IMR-90 (cell line): Measurements from ENCODE around the gene MAML1.

Experiments used
- BHLHE40 ChIP-seq: fragments of 150-350 bp; IDR thresholded peaks from 2 replicates; pipeline ENCODE4 v1.6.1; 2016; ENCODE audit warnings: mild to moderate bottlenecking, low read depth, low read length
- CEBPB ChIP-seq: IDR thresholded peaks from 2 replicates; pipeline ENCODE4 v1.6.1; 2012; ENCODE audit warnings: low read depth, low read length, improper control_type of control experiment
- CHD1 ChIP-seq: IDR thresholded peaks from 2 replicates; pipeline ENCODE4 v1.6.1; 2012; ENCODE audit warnings: low read depth, low read length, improper control_type of control experiment
- FOS ChIP-seq: fragments of 150-350 bp; IDR thresholded peaks from 2 replicates; pipeline ENCODE4 v1.6.1; 2016; ENCODE audit warnings: low read depth, low read length
- NFE2L2 ChIP-seq: fragments of 150-350 bp; IDR thresholded peaks from 2 replicates; pipeline ENCODE4 v1.6.1; 2016; ENCODE audit warnings: low read depth, mild to moderate bottlenecking, low read length
- POLR2A ChIP-seq: IDR thresholded peaks from 2 replicates; pipeline ENCODE4 v1.6.1; 2012; ENCODE audit warnings: mild to moderate bottlenecking, low read depth, low read length
- RAD21 ChIP-seq: IDR thresholded peaks from 2 replicates; pipeline ENCODE4 v1.6.1; 2012; ENCODE audit warnings: low read length, improper control_type of control experiment
- RCOR1 ChIP-seq: IDR thresholded peaks from 2 replicates; pipeline ENCODE4 v1.6.1; 2012; ENCODE audit warnings: mild to moderate bottlenecking, low read length, improper control_type of control experiment; ENCODE audit not compliant: insufficient replicate concordance
- RFX5 ChIP-seq: IDR thresholded peaks from 2 replicates; pipeline ENCODE4 v1.8.0; 2012; ENCODE audit warnings: low read depth, mild to moderate bottlenecking, low read length, moderate library complexity
- SMC3 ChIP-seq: fragments of 150-350 bp; IDR thresholded peaks from 2 replicates; pipeline ENCODE4 v1.6.1; 2016; ENCODE audit warnings: low read depth, mild to moderate bottlenecking, antibody characterized with exemption, low read length, moderate library complexity
- USF2 ChIP-seq: fragments of 150-350 bp; IDR thresholded peaks from 2 replicates; pipeline ENCODE4 v1.6.1; 2017; ENCODE audit warnings: mild to moderate bottlenecking, antibody characterized with exemption, low read length, low read depth
- TF ChIP-seq, protein P1 (sequence below): conservative IDR thresholded peaks from 2 replicates; pipeline ENCODE4 v1.5.1; 2012; ENCODE audit warnings: mild to moderate bottlenecking, low read depth, low read length, improper control_type of control experiment

DNA sequence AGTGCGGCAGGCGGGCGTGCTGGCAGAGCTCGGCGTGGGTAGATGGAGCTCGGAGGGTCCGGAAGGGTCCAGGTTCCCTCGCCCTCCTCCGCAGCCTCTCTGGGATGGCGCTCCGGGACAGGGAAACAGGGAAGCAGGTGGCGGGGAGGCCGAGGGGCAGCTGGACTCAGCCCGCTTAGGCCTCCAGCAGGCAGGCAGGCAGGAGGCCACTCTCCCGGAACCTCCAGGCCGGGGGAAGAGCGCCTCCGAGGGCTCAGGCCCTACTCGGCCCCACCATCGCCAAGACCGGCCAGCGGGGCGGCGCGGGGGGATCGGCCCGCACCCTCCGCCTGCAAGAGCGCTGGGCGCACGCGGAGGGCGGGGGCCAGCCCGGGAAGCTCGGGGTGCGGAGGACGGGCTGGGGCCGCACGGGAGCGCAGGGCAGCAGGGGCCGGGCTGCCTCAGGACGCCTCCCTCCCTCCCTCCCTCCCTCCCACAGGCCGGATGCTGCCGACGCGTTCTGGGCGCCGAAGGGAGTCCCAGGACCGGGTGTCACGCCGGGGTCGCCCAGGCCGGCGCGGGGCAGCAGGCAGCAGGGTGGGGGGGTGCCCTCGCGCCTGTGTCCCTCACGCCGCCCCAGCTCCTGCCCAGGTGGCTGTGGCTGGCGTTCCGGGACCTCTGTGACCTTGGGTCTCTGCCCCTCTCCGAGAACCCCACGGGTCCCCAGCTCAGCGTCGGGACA, 73.1 kb downstream of the MAML1 start:
- TF ChIP-seq, protein P1, sequence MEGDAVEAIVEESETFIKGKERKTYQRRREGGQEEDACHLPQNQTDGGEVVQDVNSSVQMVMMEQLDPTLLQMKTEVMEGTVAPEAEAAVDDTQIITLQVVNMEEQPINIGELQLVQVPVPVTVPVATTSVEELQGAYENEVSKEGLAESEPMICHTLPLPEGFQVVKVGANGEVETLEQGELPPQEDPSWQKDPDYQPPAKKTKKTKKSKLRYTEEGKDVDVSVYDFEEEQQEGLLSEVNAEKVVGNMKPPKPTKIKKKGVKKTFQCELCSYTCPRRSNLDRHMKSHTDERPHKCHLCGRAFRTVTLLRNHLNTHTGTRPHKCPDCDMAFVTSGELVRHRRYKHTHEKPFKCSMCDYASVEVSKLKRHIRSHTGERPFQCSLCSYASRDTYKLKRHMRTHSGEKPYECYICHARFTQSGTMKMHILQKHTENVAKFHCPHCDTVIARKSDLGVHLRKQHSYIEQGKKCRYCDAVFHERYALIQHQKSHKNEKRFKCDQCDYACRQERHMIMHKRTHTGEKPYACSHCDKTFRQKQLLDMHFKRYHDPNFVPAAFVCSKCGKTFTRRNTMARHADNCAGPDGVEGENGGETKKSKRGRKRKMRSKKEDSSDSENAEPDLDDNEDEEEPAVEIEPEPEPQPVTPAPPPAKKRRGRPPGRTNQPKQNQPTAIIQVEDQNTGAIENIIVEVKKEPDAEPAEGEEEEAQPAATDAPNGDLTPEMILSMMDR: no peak
- TF ChIP-seq POLR2A: no peak
- TF ChIP-seq RAD21: no peak
- TF ChIP-seq CEBPB: no peak
- TF ChIP-seq RFX5: no peak
- no peak for TF ChIP-seq NFE2L2
- TF ChIP-seq USF2: no peak
- TF ChIP-seq CHD1: no peak
- no peak for TF ChIP-seq BHLHE40
- TF ChIP-seq RCOR1: no peak
- TF ChIP-seq FOS: no peak
- TF ChIP-seq SMC3: no peak
